Kidney tubule cell (primary cell): ENCODE data around the gene KIAA1755.
"Not testable (repeated sequence)": the region's sequence is repeated elsewhere in the genome, so short reads cannot be mapped to it uniquely, and the experiment has no call there.

Source experiments
- DNase-seq: peaks from one replicate; pipeline ENCODE4 v3.0.0-alpha.2; 2018; ENCODE audit warnings: low spot score

KIAA1755 gene

GRCh38 chr20:38260025-38260377 is 534 bp downstream of the KIAA1755 start:
- no peak for DNase-seq

- no peak for DNase-seq
Measured at GRCh38 chr20:38258545-38259215, 1.9 kb downstream of the KIAA1755 start.

- no peak for DNase-seq
Measured at GRCh38 chr20:38256966-38257365, 3.6 kb downstream of the KIAA1755 start.

GRCh38 chr20:38256021-38256420 is 4.5 kb downstream of the KIAA1755 start:
- no peak for DNase-seq

GRCh38 chr20:38255393-38255792 is 5.1 kb downstream of the KIAA1755 start:
- no peak for DNase-seq

- DNase-seq, result not testable (repeated sequence)
Measured at GRCh38 chr20:38254621-38255020, 5.9 kb downstream of the KIAA1755 start.

GRCh38 chr20:38253571-38253970 is 7.0 kb downstream of the KIAA1755 start:
- DNase-seq, result no peak

- DNase-seq, result no peak
Measured at GRCh38 chr20:38252292-38253288, 7.9 kb downstream of the KIAA1755 start.

- not testable (repeated sequence) for DNase-seq
Measured at GRCh38 chr20:38251441-38251840, 9.1 kb downstream of the KIAA1755 start.

- DNase-seq, result no peak
Measured at GRCh38 chr20:38250609-38251008, 9.9 kb downstream of the KIAA1755 start.

GRCh38 chr20:38249536-38250310 is 10.8 kb downstream of the KIAA1755 start:
- DNase-seq, result no peak

GRCh38 chr20:38248133-38248532 is 12.4 kb downstream of the KIAA1755 start:
- no peak for DNase-seq

GRCh38 chr20:38247725-38248124 is 12.8 kb downstream of the KIAA1755 start:
- DNase-seq, result not testable (repeated sequence)

- no peak for DNase-seq
Measured at GRCh38 chr20:38247166-38247509, 13.4 kb downstream of the KIAA1755 start.

- DNase-seq, result no peak
Measured at GRCh38 chr20:38246357-38247165, 14.0 kb downstream of the KIAA1755 start.

GRCh38 chr20:38245753-38246152 is 14.8 kb downstream of the KIAA1755 start:
- DNase-seq, result no peak

GRCh38 chr20:38243709-38244020 is 16.9 kb downstream of the KIAA1755 start:
- DNase-seq, result no peak

- DNase-seq, result peak; percentile 25
Measured at GRCh38 chr20:38242848-38243708, 17.5 kb downstream of the KIAA1755 start.

GRCh38 chr20:38241201-38241600 is 19.3 kb downstream of the KIAA1755 start:
- no peak for DNase-seq

- DNase-seq, result no peak
Measured at GRCh38 chr20:38239441-38239840, 21.1 kb downstream of the KIAA1755 start.

GRCh38 chr20:38238829-38239228 is 21.7 kb downstream of the KIAA1755 start:
- DNase-seq, result peak; percentile 22
